Neural crest cell (in vitro differentiated cells): ENCODE measurements around the gene AKR7A3. TPM values are rescaled to one million over a fixed set of nuclear protein-coding genes. Genes with fewer than 3 reads are reported as not detected.
A peak's percentile ranks its signal among the peaks of the same experiment; 100 is the strongest.
"Not testable (repeated sequence)": the region's sequence is repeated elsewhere in the genome, so short reads cannot be mapped to it uniquely, and the experiment has no call there.

Source experiments
- DNase-seq: peaks from one replicate; pipeline ENCODE4 v3.0.0; 2021; ENCODE audit warnings: low read depth, mixed read lengths, low spot score
- H3K27ac Mint-ChIP-seq: one replicate; pipeline ENCODE4 v1.8.0; 2021; ENCODE audit warnings: mild to moderate bottlenecking, mixed read lengths; ENCODE audit not compliant: unreplicated experiment
- H3K27me3 Mint-ChIP-seq: 2 replicates; pipeline ENCODE4 v1.8.0; 2021; ENCODE audit warnings: low read depth, mild to moderate bottlenecking, mixed read lengths
- H3K36me3 Mint-ChIP-seq: 2 replicates; pipeline ENCODE4 v1.8.0; 2021; ENCODE audit warnings: low read depth, mild to moderate bottlenecking, mixed read lengths
- H3K4me1 Mint-ChIP-seq: 2 replicates; pipeline ENCODE4 v1.8.0; 2021; ENCODE audit warnings: mixed read lengths
- H3K4me3 Mint-ChIP-seq: one replicate; pipeline ENCODE4 v1.8.0; 2021; ENCODE audit warnings: mild to moderate bottlenecking, mixed read lengths
- H3K9me3 Mint-ChIP-seq: 2 replicates; pipeline ENCODE4 v1.8.0; 2021; ENCODE audit warnings: mixed read lengths
- CTCF ChIP-seq: fragments of 200-600 bp; sonication (generic); conservative IDR thresholded peaks from 2 replicates; pipeline ENCODE4 v1.5.0; 2021; ENCODE audit warnings: antibody characterized with exemption, mild to moderate bottlenecking
- long read RNA-seq: library from polyadenylated mRNA; unstranded; transcript quantifications from one replicate; pipeline ENCODE4 v2.0.0, GENCODE V29; 2020
- total RNA-seq: library from RNA; stranded (reverse); gene quantifications from 2 replicates; pipeline ENCODE4 v1.2.1, GENCODE V29; 2021

AKR7A3 gene
- 2.0 and 2.1 TPM in 2 replicates for total RNA-seq
- long read RNA-seq = 0 reads

GRCh38 chr1:19288324-19289241 is at the start of gene AKR7A3:
TSS of gene AKR7A3 (minus strand) at chr1:19288770. CDS start at chr1:19288709, 61 bp downstream.
- Mint-ChIP-seq H3K27me3 (peaks cover 20% of the 10 kb centered on the region), H3K4me3 (peak within 1 kb of the TSS; percentile 13), H3K36me3 (peaks cover 30% of the 10 kb centered on the region)
- not testable (repeated sequence) for H3K4me1 Mint-ChIP-seq, H3K9me3 Mint-ChIP-seq, H3K27ac Mint-ChIP-seq
- peak; percentile 12 for DNase-seq

- Mint-ChIP-seq H3K4me1 (peaks cover 15% of the 10 kb centered on the region), H3K27me3 (no peaks in the 10 kb centered on the region), H3K9me3 (no peaks in the 10 kb centered on the region), H3K4me3 (peak overlapping the region; percentile 57), H3K27ac (no peak overlapping the region), H3K36me3 (peaks cover 3% of the 10 kb centered on the region)
- TF ChIP-seq CTCF = peak; percentile 59
- DNase-seq = no peak
Observed at GRCh38 chr1:19338323-19338762, 49.8 kb upstream of the AKR7A3 start.

GRCh38 chr1:19337289-19337688 is 48.7 kb upstream of the AKR7A3 start:
- Mint-ChIP-seq H3K27ac (no peak overlapping the region), H3K4me3 (peak overlapping the region; percentile 34), H3K27me3 (no peaks in the 10 kb centered on the region), H3K4me1 (peaks cover 15% of the 10 kb centered on the region), H3K9me3 (no peaks in the 10 kb centered on the region), H3K36me3 (peaks cover 3% of the 10 kb centered on the region)
- no peak for TF ChIP-seq CTCF
- no peak for DNase-seq

GRCh38 chr1:19336543-19336942 is 48.0 kb upstream of the AKR7A3 start:
- H3K27ac Mint-ChIP-seq = peak overlapping the region; percentile 35
- peaks cover 10% of the 10 kb centered on the region for H3K4me1 Mint-ChIP-seq
- no peak for TF ChIP-seq CTCF
- DNase-seq = no peak
- H3K9me3 Mint-ChIP-seq = no peaks in the 10 kb centered on the region
- peaks cover 3% of the 10 kb centered on the region for H3K36me3 Mint-ChIP-seq
- H3K27me3 Mint-ChIP-seq = no peaks in the 10 kb centered on the region
- no peak overlapping the region for H3K4me3 Mint-ChIP-seq

- no peak overlapping the region for H3K27ac Mint-ChIP-seq
- DNase-seq = no peak
- H3K27me3 Mint-ChIP-seq = no peaks in the 10 kb centered on the region
- no peak overlapping the region for H3K4me3 Mint-ChIP-seq
- no peaks in the 10 kb centered on the region for H3K36me3 Mint-ChIP-seq
- TF ChIP-seq CTCF = no peak
- peaks cover 5% of the 10 kb centered on the region for H3K4me1 Mint-ChIP-seq
- H3K9me3 Mint-ChIP-seq = no peaks in the 10 kb centered on the region
Observed at GRCh38 chr1:19333587-19334354, 45.2 kb upstream of the AKR7A3 start.
